CD4-positive, alpha-beta T cell treated with Interleukin-1 beta for 1 hour (primary cell): Measurements from ENCODE around the gene NIBAN1.

Experiments
- DNase-seq, 2 donors: peaks; one replicate each; pipeline ENCODE4 v3.0.0-alpha.2; 2020 to 2022

NIBAN1 gene

GRCh38 chr1:184945678-184946412 is 28.5 kb downstream of the NIBAN1 start:
- no peak for DNase-seq

DNA sequence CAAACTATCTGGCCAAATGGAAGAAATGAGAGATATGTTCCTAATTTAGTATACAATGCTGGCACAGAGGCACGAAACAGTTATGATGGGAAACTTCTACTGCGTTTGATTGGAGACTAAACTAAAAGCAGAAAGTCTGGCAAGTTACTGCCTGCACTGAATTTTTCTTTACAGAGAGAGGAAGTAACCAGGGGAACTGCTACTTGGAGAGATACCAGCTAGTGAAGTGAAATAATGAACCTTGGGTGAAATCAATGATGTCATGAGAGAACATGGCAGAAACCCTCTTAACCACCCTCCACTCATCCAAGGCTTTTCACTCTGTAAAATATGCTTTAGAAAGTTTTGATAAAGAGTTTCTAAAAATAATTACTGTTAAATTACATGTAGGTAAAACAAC is 29.3 kb downstream of the NIBAN1 start:
- DNase-seq, result no peak

GRCh38 chr1:184943998-184944397 is 30.3 kb downstream of the NIBAN1 start:
- DNase-seq, result no peak

DNA sequence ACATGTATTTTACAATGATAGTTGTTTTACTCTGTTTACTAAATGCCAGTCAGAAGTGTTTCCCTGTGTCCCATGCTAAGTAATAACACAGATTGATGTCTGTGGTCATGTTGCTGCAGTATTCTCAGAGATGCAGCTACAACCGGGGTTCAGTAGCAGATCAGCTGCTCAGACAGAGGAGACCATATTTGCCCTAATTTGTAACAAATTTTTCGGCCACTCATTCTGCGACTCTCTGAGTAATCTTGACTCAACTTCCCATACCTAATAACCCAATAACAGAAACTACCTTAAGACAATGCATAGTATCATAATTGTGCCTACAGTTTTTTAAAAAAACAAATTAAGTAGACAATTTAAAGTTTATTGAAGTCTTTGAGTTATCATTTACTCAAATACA is 32.6 kb downstream of the NIBAN1 start:
- no peak for DNase-seq

- DNase-seq, result no peak
Observed at GRCh38 chr1:184941410-184941733, 32.9 kb downstream of the NIBAN1 start.

- DNase-seq, result no peak
Observed at GRCh38 chr1:184940694-184941409, 33.5 kb downstream of the NIBAN1 start.

- DNase-seq, result no peak
Observed at GRCh38 chr1:184940226-184940625, 34.1 kb downstream of the NIBAN1 start.

- no peak for DNase-seq
Observed at GRCh38 chr1:184937729-184938128, 36.6 kb downstream of the NIBAN1 start.

- no peak for DNase-seq
Observed at GRCh38 chr1:184935920-184936798, 38.1 kb downstream of the NIBAN1 start.

DNA sequence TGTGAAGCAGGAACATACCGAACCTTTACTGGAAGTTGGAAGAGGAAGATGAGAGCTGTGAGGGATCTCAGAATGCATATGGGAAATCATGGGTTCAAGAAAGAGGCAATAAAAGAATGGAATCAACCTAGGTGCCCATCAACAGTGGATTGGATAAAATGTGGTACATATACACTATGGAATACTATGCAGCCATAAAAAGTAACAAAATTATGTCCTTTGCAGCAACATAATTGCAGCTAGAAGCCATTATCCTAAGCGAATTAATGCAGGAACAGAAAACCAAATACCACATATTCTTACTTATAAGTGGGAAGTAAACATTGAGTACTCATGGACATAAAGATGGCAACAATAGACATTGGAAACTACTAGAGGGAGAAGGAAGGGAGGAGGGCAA is 40.4 kb downstream of the NIBAN1 start:
- DNase-seq, result no peak

DNA sequence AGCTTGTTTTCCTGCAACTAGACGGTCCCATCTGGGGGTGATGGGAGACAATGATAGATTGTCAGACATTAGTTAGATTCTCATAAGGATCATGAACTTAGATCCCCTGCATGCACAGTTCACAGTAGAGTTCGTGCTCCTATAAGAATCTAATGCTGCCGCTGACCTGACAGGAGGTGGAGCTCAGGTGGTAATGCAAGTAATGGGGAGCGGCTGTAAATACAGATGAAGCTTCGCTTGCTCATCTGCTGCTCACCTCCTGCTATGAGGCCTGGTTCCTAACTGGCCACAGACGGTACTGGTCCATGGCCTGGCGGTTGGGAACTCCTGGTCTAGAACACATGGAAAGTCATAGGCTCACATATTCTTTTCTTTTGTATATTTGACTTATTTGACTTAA is 42.0 kb downstream of the NIBAN1 start:
- DNase-seq, result no peak

- no peak for DNase-seq
Observed at GRCh38 chr1:184931566-184931965, 42.7 kb downstream of the NIBAN1 start.

GRCh38 chr1:184930645-184931044 is 43.7 kb downstream of the NIBAN1 start:
- DNase-seq, result no peak

DNA sequence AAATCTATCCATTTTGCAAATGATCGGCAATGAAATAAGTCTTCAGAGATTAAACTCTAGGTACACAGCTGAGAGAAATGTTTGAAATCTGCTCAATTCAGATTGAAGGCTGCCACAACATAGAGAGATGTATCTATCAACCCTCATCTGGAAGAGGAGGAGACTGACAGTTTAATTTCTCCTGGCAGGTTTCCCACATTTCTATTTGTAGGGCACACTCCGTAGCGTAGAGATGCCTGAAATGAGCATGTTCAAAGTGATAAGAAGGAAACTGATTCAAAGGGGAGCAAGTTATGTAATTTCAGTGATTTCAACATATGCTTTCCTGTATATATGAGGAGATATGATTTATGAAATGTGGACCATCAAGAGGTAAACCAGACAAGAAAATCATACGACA is 44.1 kb downstream of the NIBAN1 start:
- no peak for DNase-seq

GRCh38 chr1:184929711-184930202 is 44.6 kb downstream of the NIBAN1 start:
- DNase-seq, result no peak

DNA sequence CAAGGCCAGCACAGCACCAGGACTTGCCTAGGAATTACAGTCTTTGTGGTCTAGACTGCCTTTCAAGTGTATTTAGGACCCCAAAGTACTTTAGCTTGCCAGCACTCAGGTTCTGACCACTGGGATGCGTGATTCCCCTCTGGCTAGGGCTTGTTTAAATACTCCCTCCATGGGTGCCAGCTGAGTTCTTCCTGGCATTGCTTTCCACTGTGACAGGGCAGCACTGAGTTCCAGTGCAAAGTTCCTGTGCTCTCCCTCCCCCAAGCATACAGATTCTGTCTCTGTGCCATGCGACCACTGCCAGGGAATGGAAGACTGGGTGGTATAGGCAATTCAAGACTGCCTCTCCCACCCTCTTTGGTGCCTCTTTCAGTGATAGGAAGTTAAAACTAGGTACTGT is 45.9 kb downstream of the NIBAN1 start:
- DNase-seq, result no peak
